22Rv1 (cell line): ENCODE data around the gene SPG21.

ENCODE experiments used
- CTCF ChIP-seq: fragments of 450-650 bp; IDR thresholded peaks from 2 replicates; pipeline ENCODE4 v1.5.1; 2017; ENCODE audit warnings: mild to moderate bottlenecking
- ZFX ChIP-seq: fragments of 450-650 bp; IDR thresholded peaks from 2 replicates; pipeline ENCODE4 v1.6.1; 2017; ENCODE audit warnings: antibody characterized with exemption, borderline replicate concordance

- TF ChIP-seq CTCF (no peak), ZFX (no peak)
These were observed 37.0 kb upstream of the SPG21 start for GRCh38 chr15:65026756-65027155.
